Peyer's patch (tissue), 4 donors: ENCODE results near the gene CDKL4.

Experiments
- POLR2A ChIP-seq, 2 donors: fragments of 450-650 bp; IDR thresholded peaks; one replicate each; pipeline ENCODE4 v1.5.1; 2017; ENCODE audit warnings: antibody characterized with exemption in 2 of 2, mild to moderate bottlenecking in 2 of 2, moderate library complexity in 2 of 2
- TF ChIP-seq, protein P1 (sequence below), 6 experiments: fragments of 450-650 bp in 4 of 6; fragments of 200-600 bp in 2 of 6; sonication (generic) in 1 of 6; IDR thresholded peaks; one replicate each; pipeline ENCODE4 v1.5.1; 2017 to 2019; ENCODE audit warnings: antibody characterized with exemption in 6 of 6, mild to moderate bottlenecking in 3 of 6, moderate library complexity in 1 of 6

DNA sequence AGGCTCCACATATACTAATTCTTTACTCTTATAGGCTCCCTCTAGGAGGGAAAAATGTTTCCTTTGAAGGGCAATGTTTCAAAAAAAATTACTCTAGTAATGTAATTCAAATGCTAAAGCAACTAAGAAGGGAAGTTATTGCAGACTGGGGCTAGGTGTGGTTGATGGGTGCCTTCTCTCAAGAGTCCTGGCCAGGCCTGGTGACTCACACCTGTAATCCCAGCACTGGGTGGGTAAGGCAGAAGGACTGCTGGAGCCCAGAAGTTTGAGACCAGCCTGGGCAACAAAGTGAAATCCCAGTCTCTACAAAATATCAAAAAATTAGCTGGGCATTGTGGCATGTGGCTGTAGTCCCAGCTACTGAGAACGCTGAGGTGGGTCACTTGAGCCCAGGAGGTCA lies 31.2 kb upstream of the CDKL4 start:
- TF ChIP-seq, protein P1, sequence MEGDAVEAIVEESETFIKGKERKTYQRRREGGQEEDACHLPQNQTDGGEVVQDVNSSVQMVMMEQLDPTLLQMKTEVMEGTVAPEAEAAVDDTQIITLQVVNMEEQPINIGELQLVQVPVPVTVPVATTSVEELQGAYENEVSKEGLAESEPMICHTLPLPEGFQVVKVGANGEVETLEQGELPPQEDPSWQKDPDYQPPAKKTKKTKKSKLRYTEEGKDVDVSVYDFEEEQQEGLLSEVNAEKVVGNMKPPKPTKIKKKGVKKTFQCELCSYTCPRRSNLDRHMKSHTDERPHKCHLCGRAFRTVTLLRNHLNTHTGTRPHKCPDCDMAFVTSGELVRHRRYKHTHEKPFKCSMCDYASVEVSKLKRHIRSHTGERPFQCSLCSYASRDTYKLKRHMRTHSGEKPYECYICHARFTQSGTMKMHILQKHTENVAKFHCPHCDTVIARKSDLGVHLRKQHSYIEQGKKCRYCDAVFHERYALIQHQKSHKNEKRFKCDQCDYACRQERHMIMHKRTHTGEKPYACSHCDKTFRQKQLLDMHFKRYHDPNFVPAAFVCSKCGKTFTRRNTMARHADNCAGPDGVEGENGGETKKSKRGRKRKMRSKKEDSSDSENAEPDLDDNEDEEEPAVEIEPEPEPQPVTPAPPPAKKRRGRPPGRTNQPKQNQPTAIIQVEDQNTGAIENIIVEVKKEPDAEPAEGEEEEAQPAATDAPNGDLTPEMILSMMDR (IDR thresholded peaks at IDR 0.05) = no peak
- TF ChIP-seq POLR2A (IDR thresholded peaks at IDR 0.05) = no peak
